H1 (cell line): ENCODE results near the gene PFKM. TPM values are rescaled to one million over a fixed set of nuclear protein-coding genes. Genes with fewer than 3 reads are reported as not detected.

Source experiments
- CTCF ChIA-PET: fragments of 300-600 bp; sonication (Branson Sonifier 250); formaldehyde crosslinking; loops from one replicate; lab custom pipeline; 2021; ENCODE audit not compliant: partially characterized antibody; lab: Charles Lee
- POLR2A ChIA-PET: fragments of 300-600 bp; sonication (Branson Sonifier 250); formaldehyde crosslinking; loops from one replicate; lab custom pipeline; 2021; ENCODE audit warnings: inconsistent platforms; ENCODE audit not compliant: partially characterized antibody; lab: Charles Lee
- DNase-seq, 2 experiments: peaks; one replicate each; pipeline versions ENCODE4 v3.0.0 to v3.0.0-alpha.2; 2010 to 2022; ENCODE audit warnings: low spot score in 2 of 2, low read depth in 1 of 2, mixed read lengths in 1 of 2
- FAIRE-seq: peaks from 2 replicates; lab custom pipeline; 2011; peaks lifted over from hg19 to GRCh38; lab: Jason Lieb, UNC
- H2AFZ ChIP-seq: 2 replicates; pipeline ENCODE4 v1.8.1; 2012; ENCODE audit warnings: low read length, inconsistent platforms
- H2AK5ac ChIP-seq: 2 replicates; pipeline ENCODE4 v1.6.1; 2013; ENCODE audit warnings: low read depth, low read length
- H2BK120ac ChIP-seq: replicated peaks from 2 replicates; pipeline ENCODE3; 2013; ENCODE audit warnings: low read depth, low read length, inconsistent platforms
- H2BK12ac ChIP-seq: 2 replicates; pipeline ENCODE4 v1.6.1; 2013; ENCODE audit warnings: low read depth, low read length
- H2BK15ac ChIP-seq: 2 replicates; pipeline ENCODE4 v1.6.1; 2013; ENCODE audit warnings: low read length
- H2BK20ac ChIP-seq: 2 replicates; pipeline ENCODE4 v1.6.1; 2013; ENCODE audit warnings: low read length
- H2BK5ac ChIP-seq: 2 replicates; pipeline ENCODE4 v1.6.1; 2013; ENCODE audit warnings: low read depth, low read length
- H3K14ac ChIP-seq: 2 replicates; pipeline ENCODE4 v1.6.1; 2013; ENCODE audit warnings: inconsistent platforms; ENCODE audit not compliant: insufficient read length
- H3K18ac ChIP-seq: 2 replicates; pipeline ENCODE4 v1.6.1; 2013; ENCODE audit warnings: low read length; ENCODE audit errors: extremely low read depth
- H3K23ac ChIP-seq: 2 replicates; pipeline ENCODE4 v1.6.1; 2013; ENCODE audit warnings: inconsistent platforms; ENCODE audit not compliant: insufficient read length
- H3K23me2 ChIP-seq: 2 replicates; pipeline ENCODE4 v1.6.1; 2013; ENCODE audit warnings: low read depth, low read length
- H3K27ac ChIP-seq: 2 replicates; pipeline ENCODE4 v1.6.1; 2011; ENCODE audit warnings: low read depth, low read length, inconsistent platforms
- H3K27me3 ChIP-seq, 4 experiments: replicated peaks in 1 of 4; 1 replicate in 1 of 4; 2 replicates in 3 of 4; pipeline versions ENCODE4 v1.6.1 to v1.8.1; 2011 to 2013; ENCODE audit warnings: low read length in 3 of 4, mild to moderate bottlenecking in 3 of 4, inconsistent platforms in 2 of 4, mixed read lengths in 2 of 4, moderate library complexity in 1 of 4; ENCODE audit not compliant: control insufficient read depth in 3 of 4, insufficient read depth in 3 of 4; ENCODE audit errors: extremely low read depth in 1 of 4
- H3K36me3 ChIP-seq, 4 experiments: 2 replicates each; pipeline versions ENCODE4 v1.6.1 to v1.8.1; 2011 to 2013; ENCODE audit warnings: mild to moderate bottlenecking in 4 of 4, low read length in 3 of 4, moderate library complexity in 2 of 4, control low read depth in 1 of 4, inconsistent platforms in 1 of 4; ENCODE audit not compliant: insufficient read depth in 4 of 4, control insufficient read depth in 2 of 4
- H3K4ac ChIP-seq: replicated peaks from 2 replicates; pipeline ENCODE3; 2013; ENCODE audit warnings: low read length, low read depth, mixed read lengths, inconsistent platforms; ENCODE audit not compliant: insufficient read length
- H3K4me1 ChIP-seq, 4 experiments: replicated peaks in 1 of 4; 1 replicate in 1 of 4; 2 replicates in 3 of 4; pipeline versions ENCODE4 v1.6.1 to v1.8.1; 2011 to 2013; ENCODE audit warnings: low read length in 3 of 4, inconsistent platforms in 2 of 4, mixed read lengths in 1 of 4; ENCODE audit not compliant: insufficient read depth in 4 of 4, control insufficient read depth in 3 of 4
- H3K4me2 ChIP-seq, 2 experiments: 2 replicates each; pipeline versions ENCODE4 v1.6.1 to v1.8.1; 2011 to 2013; ENCODE audit warnings: low read depth in 2 of 2, low read length in 2 of 2, control low read depth in 1 of 2, inconsistent platforms in 1 of 2, mild to moderate bottlenecking in 1 of 2; ENCODE audit not compliant: insufficient read depth in 1 of 2
- H3K4me3 ChIP-seq, 4 experiments: fragments of 200-600, 300-600 bp in 1 of 4; sonication (generic), shearing (Covaris generic), sonication (Bioruptor Twin) in 1 of 4; 2 replicates each; pipeline versions ENCODE4 v1.5.1 to v1.8.1; 2011 to 2016; ENCODE audit warnings: low read length in 4 of 4, low read depth in 3 of 4, control low read depth in 2 of 4, inconsistent platforms in 2 of 4, mild to moderate bottlenecking in 2 of 4, mixed read lengths in 1 of 4, moderate library complexity in 1 of 4; ENCODE audit not compliant: insufficient read depth in 2 of 4; ENCODE audit errors: extremely low read depth in 1 of 4
- H3K56ac ChIP-seq: replicated peaks from 2 replicates; pipeline ENCODE3; 2013; ENCODE audit warnings: low read depth, mild to moderate bottlenecking, mixed read lengths, low read length, inconsistent platforms; ENCODE audit not compliant: insufficient read length
- H3K79me1 ChIP-seq: 2 replicates; pipeline ENCODE4 v1.6.1; 2013; ENCODE audit warnings: low read depth, low read length, control low read depth
- H3K79me2 ChIP-seq, 2 experiments: 2 replicates each; pipeline versions ENCODE4 v1.6.1 to v1.8.1; 2012 to 2013; ENCODE audit warnings: low read length in 2 of 2, mild to moderate bottlenecking in 2 of 2, inconsistent platforms in 1 of 2; ENCODE audit not compliant: insufficient read depth in 2 of 2, control insufficient read depth in 1 of 2
- H3K9ac ChIP-seq, 4 experiments: replicated peaks in 1 of 4; 1 replicate in 1 of 4; 2 replicates in 3 of 4; pipeline versions ENCODE4 v1.6.1 to v1.8.1; 2011 to 2013; ENCODE audit warnings: low read depth in 3 of 4, low read length in 3 of 4, control low read depth in 2 of 4, mild to moderate bottlenecking in 2 of 4, moderate library complexity in 2 of 4, inconsistent platforms in 1 of 4; ENCODE audit errors: extremely low read depth in 1 of 4
- H3K9me3 ChIP-seq, 2 experiments: 2 replicates each; pipeline versions ENCODE4 v1.6.1 to v1.8.1; 2012 to 2013; ENCODE audit warnings: mild to moderate bottlenecking in 2 of 2, moderate library complexity in 2 of 2, control low read depth in 1 of 2, inconsistent platforms in 1 of 2, low read depth in 1 of 2, low read length in 1 of 2, mixed read lengths in 1 of 2; ENCODE audit not compliant: insufficient read depth in 2 of 2
- H4K20me1 ChIP-seq, 2 experiments: replicated peaks in 1 of 2; 2 replicates each; pipeline versions ENCODE3 to v1.8.1; 2011 to 2013; ENCODE audit warnings: inconsistent platforms in 2 of 2, low read length in 2 of 2, mild to moderate bottlenecking in 1 of 2; ENCODE audit not compliant: insufficient read depth in 2 of 2, control insufficient read depth in 1 of 2
- H4K5ac ChIP-seq: 2 replicates; pipeline ENCODE4 v1.6.1; 2013; ENCODE audit warnings: low read length, low read depth, mixed read lengths, inconsistent platforms; ENCODE audit not compliant: insufficient read length
- H4K8ac ChIP-seq: 2 replicates; pipeline ENCODE4 v1.8.0; 2013; ENCODE audit warnings: mild to moderate bottlenecking, moderate library complexity, low read length, inconsistent platforms; ENCODE audit not compliant: insufficient read depth; ENCODE audit errors: extremely low read depth
- H4K91ac ChIP-seq: replicated peaks from 2 replicates; pipeline ENCODE3; 2013; ENCODE audit warnings: low read length, mixed read lengths, inconsistent platforms; ENCODE audit not compliant: insufficient read length
- ATF2 ChIP-seq: IDR thresholded peaks from 2 replicates; pipeline ENCODE4 v1.6.1; 2012; ENCODE audit warnings: low read length, inconsistent platforms
- ATF3 ChIP-seq: IDR thresholded peaks from 2 replicates; pipeline ENCODE4 v1.6.1; 2011; ENCODE audit warnings: low read depth, mild to moderate bottlenecking, low read length; ENCODE audit not compliant: insufficient read depth
- BACH1 ChIP-seq: IDR thresholded peaks from 2 replicates; pipeline ENCODE4 v1.6.1; 2012; ENCODE audit warnings: low read length, improper control_type of control experiment
- EGR1 ChIP-seq: IDR thresholded peaks from 2 replicates; pipeline ENCODE4 v1.6.1; 2011; ENCODE audit warnings: low read depth, low read length, borderline replicate concordance
- EZH2 ChIP-seq: fragments of 200-600 bp; sonication (generic); IDR thresholded peaks from 2 replicates; pipeline ENCODE4 v1.7.1; 2012; ENCODE audit warnings: low read depth, mild to moderate bottlenecking, moderate library complexity, low read length, inconsistent platforms; ENCODE audit not compliant: severe bottlenecking
- KDM1A ChIP-seq: fragments of 200-600, 300-600 bp; sonication (generic); IDR thresholded peaks from 2 replicates; pipeline ENCODE4 v1.7.1; 2016; ENCODE audit warnings: mild to moderate bottlenecking, low read length, borderline replicate concordance
- NANOG ChIP-seq: IDR thresholded peaks from 2 replicates; pipeline ENCODE4 v1.6.1; 2011; ENCODE audit warnings: low read length, low read depth, mild to moderate bottlenecking, inconsistent platforms; ENCODE audit not compliant: insufficient read depth, poor library complexity, severe bottlenecking
- POLR2AphosphoS5 ChIP-seq: IDR thresholded peaks from 2 replicates; pipeline ENCODE4 v1.6.1; 2011; ENCODE audit warnings: low read depth, low read length
- SIRT6 ChIP-seq: IDR thresholded peaks from one replicate; pipeline ENCODE4 v1.7.1; 2012; ENCODE audit warnings: low read length, inconsistent platforms
- TAF1 ChIP-seq: IDR thresholded peaks from 2 replicates; pipeline ENCODE4 v1.6.1; 2011; ENCODE audit warnings: mild to moderate bottlenecking, low read depth, low read length
- USF2 ChIP-seq: IDR thresholded peaks from 2 replicates; pipeline ENCODE4 v1.6.1; 2011; ENCODE audit warnings: low read length, improper control_type of control experiment
- WGBS, 2 experiments: shearing (Covaris generic) in 1 of 2; methylation state at CpG; one replicate each; pipeline versions ENCODE4 v1.1.6 to v1.1.7; 2013 to 2015; ENCODE audit warnings: low lambda C conversion rate in 2 of 2, mixed read lengths in 2 of 2, inconsistent platforms in 1 of 2, low coverage in 1 of 2, missing lambda C conversion rate in 1 of 2; ENCODE audit not compliant: insufficient replicate concordance in 2 of 2, insufficient coverage in 1 of 2, insufficient read length in 1 of 2; ENCODE audit errors: extremely low coverage in 1 of 2, missing lambda C conversion rate in 1 of 2; 5-methylcytosine and 5-hydroxymethylcytosine counted together
- polyA plus RNA-seq, 7 experiments: library from polyadenylated mRNA; depleted of rRNA in 3 of 7; stranded (reverse) in 5 of 7; unstranded in 2 of 7; fragments of >200 nt in 5 of 7; fragments of 200-250 nt in 2 of 7; gene quantifications; 1 replicate in 5 of 7; 2 replicates in 1 of 7; 4 replicates in 1 of 7; pipeline versions ENCODE4 v1.2.1 to v1.2.3, GENCODE V29; 2011 to 2013; ENCODE audit warnings: missing spikeins in 2 of 7, mixed read lengths in 2 of 7
- total RNA-seq: library from RNA; stranded (reverse); fragmentation: NEBNext Ultra II Directional; extraction: Animal tissue kit (Norgen Biotek cat#: 25700); gene quantifications from 2 replicates; pipeline ENCODE4 v1.2.1, GENCODE V29; 2021

Gene PFKM
- total and polyA plus RNA-seq, 2 of the 8 experiments (the other 6 are each of a cell fraction or from before 2014, with no cell fraction given), result 62.6 to 106 TPM

- no peak overlapping the region for H2BK12ac ChIP-seq
- H3K27ac ChIP-seq, result no peak overlapping the region
- H3K36me3 ChIP-seq, result peaks cover 0 to 22% (median 8%) of the 10 kb centered on the region in 4 experiments; a peak in 6 of 8 replicates
- H3K4me3 ChIP-seq, result no peak overlapping the region
- H4K20me1 ChIP-seq, result peaks cover 0 to 1% of the 10 kb centered on the region in 2 experiments
- no peak overlapping the region for H3K4me2 ChIP-seq
- no peaks in the 10 kb centered on the region for H3K4me1 ChIP-seq
- H3K9me3 ChIP-seq, result no peaks in the 10 kb centered on the region
- ChIA-PET CTCF (no interaction called here), POLR2A (no interaction called here)
- no peak overlapping the region for H2BK20ac ChIP-seq
- no peak overlapping the region for H3K23ac ChIP-seq
- no peaks in the 10 kb centered on the region for H3K79me2 ChIP-seq
- no peak overlapping the region for H3K9ac ChIP-seq
- H2BK15ac ChIP-seq, result no peak overlapping the region
- H3K27me3 ChIP-seq, result peaks cover 0 to 1% (median 0%) of the 10 kb centered on the region in 4 experiments; a peak in 1 of 7 replicates
- no peak overlapping the region for H4K5ac ChIP-seq
- DNase-seq (no peak), FAIRE-seq (no peak)
- H3K23me2 ChIP-seq, result no peaks in the 10 kb centered on the region
- H3K79me1 ChIP-seq, result no peaks in the 10 kb centered on the region
- no peak overlapping the region for H3K18ac ChIP-seq
- no peak overlapping the region for H2AFZ ChIP-seq
- no peak overlapping the region for H3K4ac ChIP-seq
- no peak overlapping the region for H3K14ac ChIP-seq
- no peak overlapping the region for H2AK5ac ChIP-seq
- H2BK5ac ChIP-seq, result no peak overlapping the region
- no peak overlapping the region for H3K56ac ChIP-seq
- no peak overlapping the region for H2BK120ac ChIP-seq
- 77% methylated on average over 1 of the region's 1 CpG; no CpG with 5 or more reads in 1 of the 2 experiments for WGBS, 2 experiments
- H4K91ac ChIP-seq, result no peak overlapping the region
- no peak overlapping the region for H4K8ac ChIP-seq
- TF ChIP-seq EZH2 (no peak), POLR2AphosphoS5 (no peak), USF2 (no peak), TAF1 (no peak), EGR1 (no peak), SIRT6 (no peak), ATF3 (no peak), NANOG (no peak), BACH1 (no peak), KDM1A (no peak), ATF2 (no peak)
Measured at GRCh38 chr12:48075832-48076231, 43.3 kb upstream of the PFKM start.
